ENCODE measurements around the gene SLC24A3.

DNA sequence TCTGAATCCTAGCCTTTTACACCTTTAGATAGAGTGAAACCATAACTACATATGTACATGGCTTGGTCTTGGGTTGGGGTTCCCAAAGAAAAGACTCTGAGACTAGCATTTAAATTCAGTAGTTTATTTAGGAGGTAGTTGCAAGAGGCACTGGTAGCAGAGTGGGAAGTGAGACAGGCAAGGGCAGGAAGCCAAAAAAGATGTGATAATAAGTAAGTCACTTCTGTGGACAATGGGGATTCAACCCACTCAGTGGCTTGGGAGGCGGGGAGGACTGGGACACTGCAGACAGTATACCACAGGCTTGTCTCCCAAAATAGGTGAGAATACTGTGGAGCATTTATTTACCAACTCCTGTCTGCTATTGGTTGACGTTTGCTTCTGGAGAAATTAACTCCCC, 131.9 kb downstream of the SLC24A3 start:
- TF ChIP-seq, protein P1, sequence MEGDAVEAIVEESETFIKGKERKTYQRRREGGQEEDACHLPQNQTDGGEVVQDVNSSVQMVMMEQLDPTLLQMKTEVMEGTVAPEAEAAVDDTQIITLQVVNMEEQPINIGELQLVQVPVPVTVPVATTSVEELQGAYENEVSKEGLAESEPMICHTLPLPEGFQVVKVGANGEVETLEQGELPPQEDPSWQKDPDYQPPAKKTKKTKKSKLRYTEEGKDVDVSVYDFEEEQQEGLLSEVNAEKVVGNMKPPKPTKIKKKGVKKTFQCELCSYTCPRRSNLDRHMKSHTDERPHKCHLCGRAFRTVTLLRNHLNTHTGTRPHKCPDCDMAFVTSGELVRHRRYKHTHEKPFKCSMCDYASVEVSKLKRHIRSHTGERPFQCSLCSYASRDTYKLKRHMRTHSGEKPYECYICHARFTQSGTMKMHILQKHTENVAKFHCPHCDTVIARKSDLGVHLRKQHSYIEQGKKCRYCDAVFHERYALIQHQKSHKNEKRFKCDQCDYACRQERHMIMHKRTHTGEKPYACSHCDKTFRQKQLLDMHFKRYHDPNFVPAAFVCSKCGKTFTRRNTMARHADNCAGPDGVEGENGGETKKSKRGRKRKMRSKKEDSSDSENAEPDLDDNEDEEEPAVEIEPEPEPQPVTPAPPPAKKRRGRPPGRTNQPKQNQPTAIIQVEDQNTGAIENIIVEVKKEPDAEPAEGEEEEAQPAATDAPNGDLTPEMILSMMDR (IDR thresholded peaks at IDR 0.05): no peak
- no peak for TF ChIP-seq POLR2A (IDR thresholded peaks at IDR 0.05)
